NCI-H2196 treated with DMSO at 0.1 percent for 48 hours (cell line): Measurements from ENCODE around the gene KIRREL3.

ENCODE experiments used
- DNase-seq: peaks from one replicate; lab custom pipeline; 2025; ENCODE audit not compliant: unreplicated experiment; lab: John Stamatoyannopoulos, UW

Gene KIRREL3

DNA sequence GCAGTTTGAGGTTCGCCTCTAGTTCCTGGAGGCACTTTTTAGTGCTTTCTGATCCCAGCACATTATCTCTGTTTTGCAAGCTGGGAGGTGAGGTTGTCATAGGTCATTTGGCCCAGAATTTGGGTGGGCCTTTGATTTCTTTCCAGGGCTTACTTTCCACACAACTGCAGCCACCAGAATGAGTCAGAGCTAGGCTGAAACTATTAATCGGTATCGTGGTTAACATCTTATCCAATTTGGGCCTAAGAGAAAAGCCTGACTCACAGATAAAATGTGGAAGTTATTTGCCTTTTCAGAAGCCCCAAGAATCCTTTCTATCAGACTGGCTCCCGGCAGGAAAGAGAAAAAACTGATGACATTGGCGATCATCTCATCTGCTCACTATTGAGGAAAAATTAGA is 166.4 kb downstream of the KIRREL3 start:
- no peak for DNase-seq

- no peak for DNase-seq
Observed at GRCh38 chr11:126833065-126833464, 167.5 kb downstream of the KIRREL3 start.

GRCh38 chr11:126832387-126832786 is 168.2 kb downstream of the KIRREL3 start:
- no peak for DNase-seq

DNA sequence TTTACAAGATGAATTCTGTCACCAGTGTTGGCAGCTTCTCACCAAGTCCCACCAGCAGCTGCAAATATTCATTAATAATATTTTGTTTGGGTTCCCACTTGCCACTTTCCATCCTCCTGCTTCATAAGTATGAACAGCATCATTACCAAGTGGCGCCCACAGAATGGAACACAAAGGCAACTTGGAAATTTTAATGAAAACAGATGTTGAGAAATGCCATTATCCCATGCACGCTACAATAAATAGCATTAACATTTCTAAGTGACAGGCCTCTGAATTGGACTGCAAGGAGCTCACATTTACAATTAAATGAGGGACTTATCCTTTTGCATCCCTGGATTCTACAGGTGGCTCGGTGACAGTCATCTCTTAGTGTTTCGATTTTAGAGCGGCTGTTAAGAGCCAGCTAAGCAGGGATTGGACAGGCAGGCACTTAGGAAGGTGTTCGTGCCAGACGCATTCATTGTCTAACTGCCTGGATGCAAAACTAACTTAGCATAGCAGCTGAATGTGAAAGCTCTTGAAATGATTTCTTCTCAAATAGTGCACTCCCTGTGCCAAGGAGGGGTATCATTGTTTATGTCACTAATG is 170.3 kb downstream of the KIRREL3 start:
- DNase-seq = peak; percentile 67

GRCh38 chr11:126829716-126830115 is 170.9 kb downstream of the KIRREL3 start:
- DNase-seq = no peak

- peak; percentile 48 for DNase-seq
Observed at GRCh38 chr11:126824035-126824607, 176.4 kb downstream of the KIRREL3 start.

DNA sequence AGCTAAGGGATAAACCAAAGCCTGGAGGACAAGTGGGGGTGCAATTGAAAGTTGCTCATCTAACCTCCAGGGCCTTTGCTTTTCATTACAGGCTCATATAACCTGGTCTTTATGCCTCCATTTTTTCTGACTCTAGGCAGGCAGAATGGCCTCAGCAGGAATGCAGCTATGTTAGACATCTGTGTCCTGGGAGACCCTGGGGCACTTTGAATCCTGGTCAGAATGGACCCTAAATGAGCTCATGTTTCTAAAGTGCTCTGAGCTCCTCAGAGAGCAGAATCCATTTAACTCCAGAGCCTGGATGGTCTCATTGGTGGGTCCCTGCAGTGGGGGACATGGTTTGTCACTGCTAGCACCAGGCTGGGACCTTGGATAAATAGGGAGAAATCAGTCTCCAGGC is 177.3 kb downstream of the KIRREL3 start:
- no peak for DNase-seq

GRCh38 chr11:126821827-126822226 is 178.7 kb downstream of the KIRREL3 start:
- DNase-seq = no peak

- no peak for DNase-seq
Observed at GRCh38 chr11:126819194-126819593, 181.4 kb downstream of the KIRREL3 start.

GRCh38 chr11:126817523-126818450 is 182.8 kb downstream of the KIRREL3 start:
- no peak for DNase-seq

DNA sequence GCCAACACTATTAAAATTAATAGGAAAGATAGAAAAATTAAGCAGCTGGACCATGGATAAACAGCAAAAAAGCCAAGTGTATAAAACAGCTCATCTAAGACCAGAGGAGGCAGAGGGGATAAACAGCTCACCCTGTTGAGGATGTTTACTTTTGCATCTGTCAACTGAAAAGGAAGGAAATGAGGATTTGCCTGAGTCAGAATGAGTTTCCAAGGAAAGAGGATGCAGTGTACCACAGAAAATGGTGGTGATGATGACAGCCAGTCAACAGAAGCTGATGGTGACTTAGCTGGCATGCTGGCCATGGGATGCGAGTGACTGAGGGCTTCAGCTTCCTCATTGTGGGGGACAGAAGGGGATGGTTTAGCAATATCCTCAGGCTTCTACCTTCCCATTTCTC is 183.5 kb downstream of the KIRREL3 start:
- no peak for DNase-seq

- DNase-seq = no peak
Observed at GRCh38 chr11:126816645-126817044, 183.9 kb downstream of the KIRREL3 start.

DNA sequence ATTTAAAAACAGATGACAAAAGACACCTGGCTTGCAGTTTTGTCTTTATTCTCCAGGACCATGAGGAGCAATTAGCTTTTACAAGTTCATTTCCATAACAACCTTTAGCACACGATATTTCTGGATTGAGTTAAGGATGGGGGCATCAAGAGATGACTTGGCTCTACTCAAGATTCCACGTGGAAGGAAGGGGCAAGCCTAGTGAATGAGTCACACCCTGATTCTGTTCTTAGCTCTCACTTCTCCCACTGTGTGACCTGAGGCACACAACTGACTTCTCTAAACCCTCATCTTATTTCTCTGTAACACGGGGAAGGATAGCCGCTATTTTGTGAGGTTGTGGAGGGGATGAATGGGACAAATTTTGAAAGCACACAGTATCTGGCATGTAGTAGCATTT is 185.5 kb downstream of the KIRREL3 start:
- DNase-seq = no peak

GRCh38 chr11:126810776-126811175 is 189.8 kb downstream of the KIRREL3 start:
- no peak for DNase-seq

DNA sequence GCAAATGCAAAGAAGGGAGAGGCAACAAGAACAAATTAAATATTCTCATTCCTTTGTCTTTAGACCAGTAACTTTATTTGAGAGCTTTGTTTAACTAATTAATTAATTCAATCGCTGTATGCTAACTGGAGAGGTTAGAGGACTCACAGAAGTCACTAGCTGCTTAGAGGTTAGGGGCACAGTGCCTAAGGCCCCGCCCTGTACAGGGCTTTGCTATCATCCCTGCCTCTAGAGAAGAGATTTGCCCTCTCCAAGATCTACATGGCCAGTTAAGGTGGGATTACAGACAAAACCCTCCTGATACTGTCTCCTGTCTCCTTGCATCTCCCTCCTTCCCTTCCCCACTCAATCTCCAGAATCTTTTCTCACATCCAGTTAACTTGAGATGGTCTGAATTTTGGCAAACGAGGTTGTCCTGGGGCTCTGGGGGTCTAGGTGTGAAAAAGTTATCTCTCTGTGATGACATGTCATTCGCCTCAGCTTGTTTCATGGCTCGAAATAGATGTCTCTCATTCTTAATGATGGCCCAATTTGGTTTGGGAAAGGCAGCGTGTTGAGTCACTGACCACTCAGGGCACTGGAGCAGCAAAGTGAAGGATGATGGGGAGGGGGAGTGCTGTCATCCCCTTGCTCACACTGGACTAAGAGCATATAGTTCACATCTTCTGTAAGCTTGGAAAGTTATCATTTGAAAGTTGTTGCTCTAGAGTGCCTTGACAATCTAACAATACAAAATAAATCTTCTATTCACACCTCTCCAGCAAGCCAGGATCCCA is 190.9 kb downstream of the KIRREL3 start:
- no peak for DNase-seq

- DNase-seq = no peak
Observed at GRCh38 chr11:126808836-126809235, 191.7 kb downstream of the KIRREL3 start.

- no peak for DNase-seq
Observed at GRCh38 chr11:126808296-126808695, 192.3 kb downstream of the KIRREL3 start.

DNA sequence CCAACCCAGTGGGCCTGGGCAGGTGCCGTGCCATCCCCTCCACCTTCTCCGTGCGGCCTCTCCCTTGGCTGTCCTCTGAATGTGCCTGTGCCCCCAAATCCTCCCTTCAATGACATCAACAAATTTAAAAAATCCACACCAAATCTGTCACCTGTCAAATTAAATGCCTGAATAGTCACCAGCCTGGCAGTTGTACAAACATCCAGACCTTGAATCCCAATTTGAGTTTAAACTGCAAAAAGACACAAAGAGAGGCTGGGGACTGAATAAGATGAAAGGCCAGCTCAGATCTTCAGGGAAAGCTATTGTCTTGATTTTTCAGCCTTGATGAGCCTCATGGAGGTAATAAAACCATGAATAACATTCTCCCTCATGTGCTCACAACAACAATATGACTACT is 194.7 kb downstream of the KIRREL3 start:
- DNase-seq = no peak

DNA sequence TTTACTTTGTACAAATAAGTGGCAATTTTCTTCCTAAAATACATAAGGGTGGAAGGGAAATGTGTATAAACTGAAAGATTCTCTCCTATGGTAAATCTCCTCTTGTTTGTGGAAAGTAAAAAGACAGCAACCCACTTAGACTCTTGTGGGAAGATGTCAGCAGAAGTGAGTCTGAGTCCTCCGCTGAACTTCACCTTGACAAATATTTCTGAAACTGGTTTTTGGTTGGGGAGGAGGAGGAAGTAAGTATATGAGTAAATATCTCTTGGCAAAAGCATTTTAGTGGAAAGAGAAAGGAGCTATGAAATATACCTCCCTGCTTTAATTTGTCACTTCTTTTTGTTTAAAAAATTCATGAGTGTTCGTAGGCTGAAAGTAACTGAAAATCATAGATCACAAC is 196.2 kb downstream of the KIRREL3 start:
- DNase-seq = no peak

GRCh38 chr11:126800009-126800408 is 200.6 kb downstream of the KIRREL3 start:
- no peak for DNase-seq

DNA sequence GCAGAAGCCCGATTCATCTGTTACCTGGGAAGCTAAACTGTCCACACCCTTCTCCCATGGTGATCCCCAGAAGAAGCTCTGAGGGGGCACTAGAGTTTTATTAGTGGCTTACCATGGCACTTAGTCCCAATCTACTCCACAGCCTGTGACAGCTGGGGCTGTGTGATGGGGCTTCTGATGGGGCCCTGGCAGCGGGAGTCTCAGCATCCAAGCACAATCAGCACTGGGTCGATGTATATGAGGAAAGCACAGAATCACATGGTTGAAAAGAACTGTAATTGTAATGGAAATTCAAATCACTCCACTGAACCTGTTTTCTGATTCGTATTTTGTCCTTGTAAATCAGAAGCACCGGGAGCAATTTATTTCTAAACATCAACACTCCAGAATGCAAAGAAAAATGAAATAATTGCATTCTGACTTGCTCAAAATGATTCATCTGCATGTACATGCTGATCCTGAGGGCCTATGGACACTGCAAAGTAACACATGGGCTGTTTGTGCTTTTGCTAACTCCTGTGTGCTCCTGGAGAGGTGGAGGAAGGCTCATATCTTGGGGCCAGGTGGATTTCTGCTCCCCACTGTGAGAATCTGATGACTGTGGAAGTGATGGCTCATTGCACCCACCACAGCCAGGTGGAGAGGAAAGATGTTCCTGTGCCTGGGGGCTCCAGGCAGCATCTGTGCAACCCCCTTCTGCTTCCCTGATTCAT is 203.0 kb downstream of the KIRREL3 start:
- DNase-seq = no peak
